Parathyroid adenoma (tissue), 2 donors: ENCODE data around the gene NCF4.

Experiments used
- H2AFZ ChIP-seq: fragments of 300-600 bp; sonication (generic); one replicate; pipeline ENCODE4 v1.7.0; 2017; ENCODE audit warnings: antibody characterized with exemption, mild to moderate bottlenecking
- H3K27ac ChIP-seq: fragments of 300-600 bp; sonication (generic); one replicate; pipeline ENCODE4 v1.7.0; 2017
- H3K27me3 ChIP-seq: fragments of 300-600 bp; sonication (generic); one replicate; pipeline ENCODE4 v1.7.0; 2017; ENCODE audit warnings: low read length; ENCODE audit not compliant: control insufficient read depth, insufficient read depth
- H3K36me3 ChIP-seq: fragments of 300-600 bp; sonication (generic); one replicate; pipeline ENCODE4 v1.7.0; 2017; ENCODE audit warnings: low read length; ENCODE audit not compliant: control insufficient read depth, insufficient read depth
- H3K4me1 ChIP-seq: fragments of 300-600 bp; sonication (generic); one replicate; pipeline ENCODE4 v1.7.0; 2017; ENCODE audit warnings: control low read depth
- H3K4me2 ChIP-seq: fragments of 300-600 bp; sonication (generic); one replicate; pipeline ENCODE4 v1.7.0; 2017; ENCODE audit warnings: low read length
- H3K4me3 ChIP-seq: fragments of 300-600 bp; sonication (generic); one replicate; pipeline ENCODE4 v1.7.0; 2017; ENCODE audit warnings: low read depth, low read length
- H3K79me2 ChIP-seq: fragments of 300-600 bp; sonication (generic); one replicate; pipeline ENCODE4 v1.7.0; 2017; ENCODE audit warnings: control low read depth
- H3K9ac ChIP-seq: fragments of 300-600 bp; sonication (generic); one replicate; pipeline ENCODE4 v1.7.0; 2017; ENCODE audit warnings: mild to moderate bottlenecking
- H3K9me3 ChIP-seq: fragments of 300-600 bp; sonication (generic); one replicate; pipeline ENCODE4 v1.7.0; 2017; ENCODE audit warnings: low read length; ENCODE audit not compliant: control insufficient read depth
- TF ChIP-seq, protein P1 (sequence below): fragments of 300-600 bp; sonication (generic); IDR thresholded peaks from one replicate; pipeline ENCODE4 v1.7.0; 2017; ENCODE audit warnings: antibody characterized with exemption, mild to moderate bottlenecking
- donor health status: primary hyperparathyroidism.

Gene NCF4

DNA sequence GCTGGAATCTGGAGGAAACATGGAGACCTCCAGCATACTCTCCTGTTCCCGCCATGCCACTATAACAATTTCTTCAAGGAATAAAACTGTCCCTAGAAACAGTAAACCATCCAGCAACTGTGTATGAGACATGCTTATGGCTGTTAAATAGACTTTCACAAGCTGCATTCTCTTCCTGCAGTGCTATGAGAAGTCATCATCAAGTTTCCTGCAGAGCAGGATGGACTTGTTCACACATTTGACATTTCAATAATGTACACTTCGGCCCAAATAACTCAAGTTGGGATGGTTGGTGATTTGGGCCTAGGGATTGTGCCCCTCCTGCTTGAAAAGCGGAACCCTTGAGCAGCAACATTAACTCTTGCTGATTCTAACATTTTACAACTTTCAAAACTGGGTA, 32.5 kb downstream of the NCF4 start:
- no peaks in the 10 kb centered on the region for H3K9me3 ChIP-seq
- H3K4me2 ChIP-seq: no peak overlapping the region
- no peaks in the 10 kb centered on the region for H3K36me3 ChIP-seq
- H3K9ac ChIP-seq: no peak overlapping the region
- H3K27ac ChIP-seq: no peak overlapping the region
- H3K27me3 ChIP-seq: no peaks in the 10 kb centered on the region
- H3K79me2 ChIP-seq: no peaks in the 10 kb centered on the region
- TF ChIP-seq, protein P1, sequence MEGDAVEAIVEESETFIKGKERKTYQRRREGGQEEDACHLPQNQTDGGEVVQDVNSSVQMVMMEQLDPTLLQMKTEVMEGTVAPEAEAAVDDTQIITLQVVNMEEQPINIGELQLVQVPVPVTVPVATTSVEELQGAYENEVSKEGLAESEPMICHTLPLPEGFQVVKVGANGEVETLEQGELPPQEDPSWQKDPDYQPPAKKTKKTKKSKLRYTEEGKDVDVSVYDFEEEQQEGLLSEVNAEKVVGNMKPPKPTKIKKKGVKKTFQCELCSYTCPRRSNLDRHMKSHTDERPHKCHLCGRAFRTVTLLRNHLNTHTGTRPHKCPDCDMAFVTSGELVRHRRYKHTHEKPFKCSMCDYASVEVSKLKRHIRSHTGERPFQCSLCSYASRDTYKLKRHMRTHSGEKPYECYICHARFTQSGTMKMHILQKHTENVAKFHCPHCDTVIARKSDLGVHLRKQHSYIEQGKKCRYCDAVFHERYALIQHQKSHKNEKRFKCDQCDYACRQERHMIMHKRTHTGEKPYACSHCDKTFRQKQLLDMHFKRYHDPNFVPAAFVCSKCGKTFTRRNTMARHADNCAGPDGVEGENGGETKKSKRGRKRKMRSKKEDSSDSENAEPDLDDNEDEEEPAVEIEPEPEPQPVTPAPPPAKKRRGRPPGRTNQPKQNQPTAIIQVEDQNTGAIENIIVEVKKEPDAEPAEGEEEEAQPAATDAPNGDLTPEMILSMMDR: no peak
- H3K4me1 ChIP-seq: no peaks in the 10 kb centered on the region
- no peak overlapping the region for H3K4me3 ChIP-seq
- no peak overlapping the region for H2AFZ ChIP-seq

DNA sequence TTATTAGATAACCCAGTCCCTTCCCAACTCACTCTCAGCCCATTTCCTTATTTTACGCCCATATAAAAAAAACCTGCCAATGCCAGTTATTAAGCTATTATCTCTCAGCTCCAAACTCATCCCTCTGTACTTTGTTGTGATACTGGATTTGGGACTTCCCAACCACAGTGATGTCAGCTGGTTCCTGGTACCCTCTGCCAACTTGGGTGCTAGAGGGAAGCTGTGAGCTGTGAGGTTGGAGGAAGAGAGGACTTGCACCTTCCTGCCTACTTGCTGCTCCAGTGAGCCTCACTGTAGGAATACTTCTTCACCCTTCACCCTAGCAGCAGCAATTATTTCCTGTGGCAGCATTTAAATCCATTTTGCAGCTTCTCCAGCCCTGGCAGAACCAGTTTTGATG, 33.5 kb downstream of the NCF4 start:
- Histone ChIP-seq H3K4me3 (no peak overlapping the region), H3K9ac (no peak overlapping the region), H3K27me3 (no peaks in the 10 kb centered on the region), H3K36me3 (no peaks in the 10 kb centered on the region), H3K27ac (no peak overlapping the region), H3K4me2 (no peak overlapping the region), H3K9me3 (no peaks in the 10 kb centered on the region), H3K79me2 (no peaks in the 10 kb centered on the region), H3K4me1 (no peaks in the 10 kb centered on the region), H2AFZ (no peak overlapping the region)
- TF ChIP-seq, protein P1: no peak

DNA sequence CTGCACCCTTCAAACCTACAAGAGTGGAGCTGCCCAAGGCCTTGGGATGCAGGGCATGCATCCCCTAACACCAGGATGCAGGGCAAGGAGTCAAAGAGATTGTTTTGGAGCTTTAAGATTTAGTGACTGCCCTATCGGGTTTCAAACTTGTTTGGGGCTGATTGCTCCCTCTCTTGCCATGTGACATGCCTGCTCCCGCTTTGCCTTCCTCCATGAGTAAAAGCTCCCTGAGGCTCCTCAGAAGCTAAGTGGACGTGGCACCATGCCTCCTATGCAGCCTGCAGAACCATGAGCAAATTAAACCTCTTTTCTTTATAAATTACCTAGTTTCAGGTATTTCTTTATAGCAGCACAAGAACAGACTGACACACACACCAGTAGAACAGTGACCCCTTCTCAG, 36.8 kb downstream of the NCF4 start:
- no peak overlapping the region for H3K9ac ChIP-seq
- TF ChIP-seq, protein P1: no peak
- H3K9me3 ChIP-seq: no peaks in the 10 kb centered on the region
- no peak overlapping the region for H2AFZ ChIP-seq
- no peak overlapping the region for H3K4me3 ChIP-seq
- H3K79me2 ChIP-seq: no peaks in the 10 kb centered on the region
- no peaks in the 10 kb centered on the region for H3K4me1 ChIP-seq
- no peak overlapping the region for H3K27ac ChIP-seq
- H3K36me3 ChIP-seq: no peaks in the 10 kb centered on the region
- H3K27me3 ChIP-seq: no peaks in the 10 kb centered on the region
- H3K4me2 ChIP-seq: no peak overlapping the region

DNA sequence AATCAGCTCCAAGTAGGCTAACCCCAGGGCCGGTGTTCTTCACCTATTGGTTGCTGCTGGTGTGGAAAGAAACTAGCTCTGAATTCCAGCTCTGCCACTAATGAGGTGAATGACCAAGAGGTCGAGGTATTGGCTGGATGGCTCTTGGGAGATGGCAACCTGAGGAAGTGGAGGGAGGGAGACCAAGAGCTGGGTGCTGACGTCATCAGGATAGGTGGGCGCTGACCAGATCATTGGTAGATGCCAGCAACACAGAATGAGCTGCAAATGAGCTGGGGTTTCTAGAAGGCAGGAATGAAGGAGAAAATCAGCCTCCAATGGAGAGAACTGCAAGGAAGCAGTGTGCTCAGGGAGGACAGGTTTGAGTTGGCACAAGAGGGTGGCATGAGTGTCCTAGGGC, 37.9 kb downstream of the NCF4 start:
- Histone ChIP-seq H2AFZ (no peak overlapping the region), H3K9ac (no peak overlapping the region), H3K27ac (no peak overlapping the region), H3K36me3 (no peaks in the 10 kb centered on the region), H3K27me3 (no peaks in the 10 kb centered on the region), H3K9me3 (no peaks in the 10 kb centered on the region), H3K4me1 (no peaks in the 10 kb centered on the region), H3K79me2 (no peaks in the 10 kb centered on the region), H3K4me3 (no peak overlapping the region), H3K4me2 (no peak overlapping the region)
- TF ChIP-seq, protein P1: no peak

DNA sequence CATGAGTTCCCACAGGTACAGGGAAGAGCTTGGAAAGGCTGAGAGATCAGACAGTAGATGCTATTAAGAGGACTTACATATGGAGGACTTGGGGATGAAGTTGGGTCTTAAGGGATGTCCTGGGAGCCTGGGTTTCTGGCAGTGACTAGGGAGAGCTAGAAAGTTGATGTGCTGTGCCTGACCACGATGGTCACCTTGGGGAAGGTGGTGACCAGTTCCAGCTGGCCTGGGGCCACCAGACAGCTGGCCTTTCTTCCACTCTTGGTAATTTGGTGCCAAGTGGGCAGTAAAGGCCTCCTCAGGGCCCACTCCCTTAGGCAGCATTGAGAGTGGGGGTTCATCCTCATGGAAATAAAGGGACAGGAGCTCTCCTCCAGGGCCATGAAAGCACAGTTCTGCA, 38.7 kb downstream of the NCF4 start:
- Histone ChIP-seq H3K9me3 (no peaks in the 10 kb centered on the region), H3K79me2 (no peaks in the 10 kb centered on the region), H3K36me3 (no peaks in the 10 kb centered on the region), H3K4me2 (no peak overlapping the region), H2AFZ (no peak overlapping the region), H3K4me1 (no peaks in the 10 kb centered on the region), H3K4me3 (no peak overlapping the region), H3K9ac (no peak overlapping the region), H3K27me3 (no peaks in the 10 kb centered on the region), H3K27ac (no peak overlapping the region)
- TF ChIP-seq, protein P1: no peak
